Endothelial cell of umbilical vein (primary cell): ENCODE results near the gene ENTPD1. TPM values are rescaled to one million over a fixed set of nuclear protein-coding genes. Genes with fewer than 3 reads are reported as not detected.

Source experiments
- BruUV-seq: library from RNA; stranded (reverse); fragments of 400-500 nt; replicated peaks from 2 replicates; lab custom pipeline; 2021; lab: Mats Ljungman, UMichigan
- CTCF ChIA-PET: fragments of 300-600, 350-600 bp; sonication (Branson Sonifier 250); formaldehyde crosslinking; loops from one replicate; lab custom pipeline; 2021; ENCODE audit warnings: antibody characterized with exemption, inconsistent platforms; lab: Charles Lee
- POLR2A ChIA-PET: fragments of 300-600, 350-600 bp; sonication (Branson Sonifier 250); formaldehyde crosslinking; loops from one replicate; lab custom pipeline; 2021; ENCODE audit warnings: antibody characterized with exemption, inconsistent platforms; lab: Charles Lee
- DNase-seq: peaks from one replicate; pipeline ENCODE4 v3.0.0-alpha.2; 2011; ENCODE audit warnings: low read depth, low spot score
- FAIRE-seq: peaks from 2 replicates; lab custom pipeline; 2011; peaks lifted over from hg19 to GRCh38; lab: Jason Lieb, UNC
- H2AFZ ChIP-seq: 2 replicates; pipeline ENCODE4 v1.6.0; 2012; ENCODE audit warnings: low read depth, low read length, control low read depth, inconsistent platforms
- H3K27ac ChIP-seq: 2 replicates; pipeline ENCODE4 v1.5.1; 2011; ENCODE audit warnings: low read depth, mild to moderate bottlenecking, control low read depth, low read length, moderate library complexity; ENCODE audit not compliant: insufficient read depth
- H3K27me3 ChIP-seq, 2 experiments: 2 replicates each; pipeline versions ENCODE4 v1.6.0 to v1.6.1; 2011; ENCODE audit warnings: low read length in 2 of 2, mixed read lengths in 1 of 2; ENCODE audit not compliant: control insufficient read depth in 2 of 2, insufficient read depth in 2 of 2
- H3K36me3 ChIP-seq, 2 experiments: 2 replicates in 1 of 2; 3 replicates in 1 of 2; pipeline ENCODE4 v1.5.1; 2011; ENCODE audit warnings: low read length in 2 of 2, mild to moderate bottlenecking in 1 of 2, moderate library complexity in 1 of 2; ENCODE audit not compliant: control insufficient read depth in 2 of 2, insufficient read depth in 2 of 2; ENCODE audit errors: extremely low read depth in 1 of 2
- H3K4me1 ChIP-seq: 3 replicates; pipeline ENCODE4 v1.5.1; 2011; ENCODE audit warnings: mild to moderate bottlenecking, low read length; ENCODE audit not compliant: control insufficient read depth, insufficient read depth; ENCODE audit errors: extremely low read depth
- H3K4me2 ChIP-seq: 2 replicates; pipeline ENCODE4 v1.6.1; 2011; ENCODE audit warnings: low read length, control low read depth, mixed read lengths; ENCODE audit not compliant: insufficient read depth
- H3K4me3 ChIP-seq, 3 experiments: fragments of 200-600 bp in 1 of 3; sonication (generic), shearing (Covaris generic) in 1 of 3; replicated peaks in 1 of 3; 2 replicates each; pipeline ENCODE4 v1.5.1; 2011 to 2016; ENCODE audit warnings: control low read depth in 3 of 3, low read length in 3 of 3, mild to moderate bottlenecking in 2 of 3, inconsistent platforms in 1 of 3, low read depth in 1 of 3, moderate library complexity in 1 of 3; ENCODE audit not compliant: insufficient read depth in 1 of 3
- H3K79me2 ChIP-seq: 2 replicates; pipeline ENCODE4 v1.6.0; 2012; ENCODE audit warnings: low read length, inconsistent platforms; ENCODE audit not compliant: control insufficient read depth, insufficient read depth
- H3K9ac ChIP-seq: replicated peaks from 2 replicates; pipeline ENCODE3; 2011; ENCODE audit warnings: low read length, control low read depth; ENCODE audit not compliant: insufficient read depth; ENCODE audit errors: extremely low read depth
- H3K9me1 ChIP-seq: replicated peaks from 3 replicates; pipeline ENCODE4 v1.6.0; 2011; ENCODE audit warnings: mild to moderate bottlenecking, low read length; ENCODE audit not compliant: control insufficient read depth, insufficient read depth; ENCODE audit errors: extremely low read depth
- H3K9me3 ChIP-seq: replicated peaks from 2 replicates; pipeline ENCODE4 v1.5.1; 2012; ENCODE audit warnings: low read length, inconsistent platforms; ENCODE audit not compliant: control insufficient read depth, insufficient read depth
- H4K20me1 ChIP-seq: replicated peaks from 2 replicates; pipeline ENCODE3; 2011; ENCODE audit warnings: mild to moderate bottlenecking, low read length; ENCODE audit not compliant: control insufficient read depth, insufficient read depth; ENCODE audit errors: extremely low read depth
- CTCF ChIP-seq, 2 donors: IDR thresholded peaks; 1 replicate in 1 of 2; 2 replicates in 1 of 2; pipeline ENCODE4 v1.5.1; 2011; ENCODE audit warnings: low read length in 2 of 2, mild to moderate bottlenecking in 2 of 2, moderate library complexity in 2 of 2, control low read depth in 1 of 2, inconsistent platforms in 1 of 2, low read depth in 1 of 2; ENCODE audit not compliant: insufficient read depth in 1 of 2; ENCODE audit errors: extremely low read depth in 1 of 2
- EZH2 ChIP-seq: IDR thresholded peaks from 2 replicates; pipeline ENCODE4 v1.6.1; 2012; ENCODE audit warnings: borderline replicate concordance, low read depth, mild to moderate bottlenecking, moderate library complexity, low read length, inconsistent platforms; ENCODE audit not compliant: severe bottlenecking
- GATA2 ChIP-seq: IDR thresholded peaks from 2 replicates; pipeline ENCODE4 v1.7.0; 2011; ENCODE audit warnings: low read depth, mild to moderate bottlenecking, moderate library complexity, mixed read lengths, low read length; ENCODE audit not compliant: insufficient read length, insufficient read depth
- JUN ChIP-seq: IDR thresholded peaks from 2 replicates; pipeline ENCODE4 v1.6.1; 2011; ENCODE audit warnings: borderline replicate concordance, low read depth; ENCODE audit not compliant: insufficient read length, insufficient read depth
- MAX ChIP-seq: IDR thresholded peaks from 2 replicates; pipeline ENCODE4 v1.6.1; 2011; ENCODE audit not compliant: insufficient read depth, insufficient read length
- POLR2A ChIP-seq: IDR thresholded peaks from 2 replicates; pipeline ENCODE4 v1.6.1; 2012; ENCODE audit warnings: low read depth, mild to moderate bottlenecking, control low read depth, low read length
- POLR2AphosphoS5 ChIP-seq: IDR thresholded peaks from 2 replicates; pipeline ENCODE4 v1.6.1; 2012; ENCODE audit warnings: low read depth, mild to moderate bottlenecking, control low read depth, low read length, moderate library complexity; ENCODE audit not compliant: insufficient read depth
- dilution Hi-C: fragments of 300-500 bp; cut with MboI; formaldehyde crosslinking; loops from one replicate; pipeline ENCODE4 v1.15.0; 2019; ENCODE audit warnings: low sequenced_read_pairs; ENCODE audit not compliant: extremely low pct_ligation_motif_present
- intact Hi-C: fragments of 100-400 bp; cut with micrococcal nuclease; formaldehyde crosslinking; loops from one replicate; pipeline ENCODE4 v1.10.0; 2022
- polyA plus RNA-seq, 4 experiments: library from polyadenylated mRNA; depleted of rRNA in 3 of 4; stranded (reverse) in 3 of 4; unstranded in 1 of 4; fragments of >200 nt; gene quantifications; 2 replicates each; pipeline versions ENCODE4 v1.2.1 to v1.2.3, GENCODE V29; 2011 to 2012; ENCODE audit warnings: missing spikeins in 1 of 4
- total RNA-seq: library from RNA; stranded (reverse); gene quantifications from 2 replicates; pipeline ENCODE4 v1.2.3, GENCODE V29; 2021

Gene ENTPD1
- total and polyA plus RNA-seq, 2 donors (not counting 3 experiments of a cell fraction or from before 2014, with no cell fraction given) = 10.2 to 23.0 TPM

GRCh38 chr10:95880704-95881103, 124.7 kb downstream of the ENTPD1 start:
- ChIA-PET POLR2A (no interaction called here), CTCF (interaction anchor here (1.7 kb wide), 1 partner anchor 187 kb away, joined by 6 read pairs; the partner anchor contains the start of gene TCTN3)
- dilution Hi-C loops = no loop called here
- no peaks in the 10 kb centered on the region for H3K9me3 ChIP-seq
- H3K27me3 ChIP-seq = no peaks in the 10 kb centered on the region
- no peak for FAIRE-seq
- TF ChIP-seq GATA2 (no peak), POLR2A (no peak), POLR2AphosphoS5 (no peak), CTCF (IDR thresholded peaks at IDR 0.05; ENCODE audit: extremely low read depth in 1 of 2, insufficient read depth in 1 of 2, low read depth in 1 of 2, low read length in 2 of 2) (no peak), MAX (no peak), EZH2 (no peak), JUN (no peak)
- no peaks in the 10 kb centered on the region for H4K20me1 ChIP-seq
- no peak overlapping the region for H3K4me2 ChIP-seq
- peaks cover 0 to 1% of the 10 kb centered on the region in 2 experiments for H3K36me3 ChIP-seq
- no peak for DNase-seq
- H3K4me1 ChIP-seq = no peaks in the 10 kb centered on the region
- no peaks in the 10 kb centered on the region for H3K9me1 ChIP-seq
- intact Hi-C loops = no loop called here
- no peaks in the 10 kb centered on the region for H3K79me2 ChIP-seq
- no TSS peak for BruUV-seq
- no peak overlapping the region for H2AFZ ChIP-seq
- no peak overlapping the region for H3K9ac ChIP-seq
- no peak overlapping the region for H3K4me3 ChIP-seq
- H3K27ac ChIP-seq = no peak overlapping the region
